Spleen (tissue), 11 donors: ENCODE measurements around the gene TAF3. TPM values are rescaled to one million over a fixed set of nuclear protein-coding genes. Genes with fewer than 3 reads are reported as not detected.
A peak's percentile ranks its signal among the peaks of the same experiment; 100 is the strongest.

Source experiments
- DNase-seq: peaks from one replicate; pipeline ENCODE4 v3.0.0-alpha.2; 2020
- H3K27ac ChIP-seq, 8 donors: fragments of 200-600 bp; sonication (generic) in 7 of 8; 1 replicate in 4 of 8; 2 replicates in 4 of 8; pipeline versions ENCODE4 v1.5.0 to v1.8.0; 2016 to 2021; ENCODE audit warnings: inconsistent platforms in 4 of 8, mild to moderate bottlenecking in 4 of 8, moderate library complexity in 1 of 8
- H3K27me3 ChIP-seq, 7 donors: fragments of 200-600 bp; sonication (generic) in 6 of 7; replicated peaks in 1 of 7; 1 replicate in 4 of 7; 2 replicates in 3 of 7; pipeline versions ENCODE4 v1.5.0 to v1.8.0; 2016 to 2021; ENCODE audit warnings: inconsistent platforms in 3 of 7, mild to moderate bottlenecking in 1 of 7
- H3K36me3 ChIP-seq, 6 donors: fragments of 200-600 bp; sonication (generic) in 5 of 6; 1 replicate in 4 of 6; 2 replicates in 2 of 6; pipeline versions ENCODE4 v1.5.0 to v1.8.0; 2016 to 2021; ENCODE audit warnings: inconsistent platforms in 2 of 6
- H3K4me1 ChIP-seq, 6 donors: fragments of 200-600 bp; sonication (generic) in 5 of 6; 1 replicate in 3 of 6; 2 replicates in 3 of 6; pipeline versions ENCODE4 v1.5.0 to v1.8.0; 2016 to 2021; ENCODE audit warnings: inconsistent platforms in 3 of 6
- H3K4me3 ChIP-seq, 8 donors: fragments of 200-600 bp; sonication (generic) in 7 of 8; 1 replicate in 4 of 8; 2 replicates in 4 of 8; pipeline versions ENCODE4 v1.5.0 to v1.8.0; 2016 to 2021; ENCODE audit warnings: inconsistent platforms in 4 of 8, mild to moderate bottlenecking in 4 of 8, moderate library complexity in 2 of 8
- H3K9me3 ChIP-seq, 8 donors: fragments of 200-600 bp; sonication (generic) in 7 of 8; 1 replicate in 4 of 8; 2 replicates in 4 of 8; pipeline versions ENCODE4 v1.5.0 to v1.8.0; 2016 to 2021; ENCODE audit warnings: inconsistent platforms in 4 of 8
- POLR2A ChIP-seq, 3 donors: fragments of 450-650 bp; IDR thresholded peaks; one replicate each; pipeline ENCODE4 v1.5.1; 2017; ENCODE audit warnings: antibody characterized with exemption in 3 of 3, mild to moderate bottlenecking in 1 of 3
- POLR2AphosphoS5 ChIP-seq, 3 donors: sonication (generic); formaldehyde crosslinking; IDR thresholded peaks; one replicate each; pipeline ENCODE4 v1.5.1; 2017; ENCODE audit warnings: antibody characterized with exemption in 3 of 3
- WGBS, 5 donors: extraction: QIAGEN DNeasy Blood & Tissue Kit in 3 of 5; methylation state at CpG; one replicate each; pipeline versions ENCODE4 v1.1.5 to v1.1.7; 2013 to 2018; 5-methylcytosine and 5-hydroxymethylcytosine counted together
- intact Hi-C: fragments of 100-400 bp; cut with DNase I; formaldehyde crosslinking; loops from one replicate; pipeline ENCODE4 v1.15.0; 2023; ENCODE audit warnings: low total_unique reads
- polyA plus RNA-seq, 3 donors: library from polyadenylated mRNA; stranded (reverse); fragments of 200-250 nt; gene quantifications; one replicate each; pipeline ENCODE4 v1.2.1, GENCODE V29; 2013
- total RNA-seq, 7 donors: library from RNA; depleted of rRNA in 3 of 7; stranded (reverse); fragments of >200 nt in 3 of 7; fragmentation: NEBNext Ultra II Directional in 4 of 7; extraction: Animal tissue kit (Norgen Biotek cat#: 25700) in 4 of 7; gene quantifications; one replicate each; pipeline versions ENCODE4 v1.1.0 to v1.2.1, GENCODE V29; 2016 to 2021
- TF ChIP-seq, protein P1 (sequence below), 11 experiments: fragments of 200-600 bp in 7 of 11; fragments of 450-650 bp in 4 of 11; sonication (generic) in 4 of 11; IDR thresholded peaks in 8 of 11; conservative IDR thresholded peaks in 3 of 11; 1 replicate in 7 of 11; 2 replicates in 4 of 11; pipeline versions ENCODE4 v1.4.0 to v1.8.0; 2016 to 2021; ENCODE audit warnings: antibody characterized with exemption in 11 of 11, inconsistent platforms in 4 of 11, mild to moderate bottlenecking in 1 of 11
- donor health status: healthy with polysubstance abuse.
- donor health status: DM: no; HTN: no; CAD: no; lungs with moderate emphysema.
- donor health status: DM: no; HTN: no; CAD: no.
- donor health status: Bipolar disorder and iron deficiency.
- donor health status: healthy.
- donor health status: DM: no; HTN: no; CAD: no.
- donor health status: DM: yes; HTN: yes; CAD: no.

Gene TAF3
- total and polyA plus RNA-seq, 10 donors = 2.7 to 13.0 (median 9.8) TPM

DNA sequence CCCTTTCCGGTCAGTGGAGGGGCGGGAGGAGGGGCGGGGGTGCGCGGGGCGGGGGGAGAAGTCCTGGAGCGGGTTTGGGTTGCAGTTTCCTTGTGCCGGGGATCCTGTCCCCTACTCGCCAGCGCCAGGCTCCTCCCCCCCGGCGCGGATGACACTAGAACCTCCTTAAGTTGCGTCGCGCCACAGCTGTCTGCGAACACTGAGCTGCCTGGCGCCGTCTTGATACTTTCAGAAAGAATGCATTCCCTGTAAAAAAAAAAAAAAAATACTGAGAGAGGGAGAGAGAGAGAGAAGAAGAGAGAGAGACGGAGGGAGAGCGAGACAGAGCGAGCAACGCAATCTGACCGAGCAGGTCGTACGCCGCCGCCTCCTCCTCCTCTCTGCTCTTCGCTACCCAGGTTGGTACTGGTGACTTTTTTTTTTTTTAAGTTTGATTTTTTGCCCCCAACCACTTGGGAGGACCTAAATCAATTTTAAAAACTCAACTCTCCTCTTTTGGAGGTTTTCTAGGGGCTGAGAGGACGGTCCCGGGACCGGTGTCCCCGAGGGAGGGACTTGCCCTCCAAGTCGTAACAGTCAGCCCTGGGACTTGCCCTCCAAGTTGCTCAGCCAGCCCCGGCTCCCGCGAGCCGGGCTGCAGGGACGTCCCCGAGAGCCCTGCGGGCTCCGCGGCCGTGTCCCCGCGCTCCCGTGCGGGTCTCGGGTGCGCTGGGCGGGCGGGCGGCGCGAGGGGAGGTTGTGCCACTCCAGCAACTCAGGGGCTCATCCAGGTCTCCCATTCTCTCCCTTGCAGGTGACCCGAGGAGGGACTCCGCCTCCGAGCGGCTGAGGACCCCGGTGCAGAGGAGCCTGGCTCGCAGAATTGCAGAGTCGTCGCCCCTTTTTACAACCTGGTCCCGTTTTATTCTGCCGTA lies 236.4 kb downstream of the TAF3 start, which contains the start of gene GATA3:
Gene GATA3 (plus strand): TSS at position 195 of the 914 bp plus-strand sequence. CDS start 968 bp downstream, outside the sequence.
- peak; percentile 92 for DNase-seq
- TF ChIP-seq, protein P1, sequence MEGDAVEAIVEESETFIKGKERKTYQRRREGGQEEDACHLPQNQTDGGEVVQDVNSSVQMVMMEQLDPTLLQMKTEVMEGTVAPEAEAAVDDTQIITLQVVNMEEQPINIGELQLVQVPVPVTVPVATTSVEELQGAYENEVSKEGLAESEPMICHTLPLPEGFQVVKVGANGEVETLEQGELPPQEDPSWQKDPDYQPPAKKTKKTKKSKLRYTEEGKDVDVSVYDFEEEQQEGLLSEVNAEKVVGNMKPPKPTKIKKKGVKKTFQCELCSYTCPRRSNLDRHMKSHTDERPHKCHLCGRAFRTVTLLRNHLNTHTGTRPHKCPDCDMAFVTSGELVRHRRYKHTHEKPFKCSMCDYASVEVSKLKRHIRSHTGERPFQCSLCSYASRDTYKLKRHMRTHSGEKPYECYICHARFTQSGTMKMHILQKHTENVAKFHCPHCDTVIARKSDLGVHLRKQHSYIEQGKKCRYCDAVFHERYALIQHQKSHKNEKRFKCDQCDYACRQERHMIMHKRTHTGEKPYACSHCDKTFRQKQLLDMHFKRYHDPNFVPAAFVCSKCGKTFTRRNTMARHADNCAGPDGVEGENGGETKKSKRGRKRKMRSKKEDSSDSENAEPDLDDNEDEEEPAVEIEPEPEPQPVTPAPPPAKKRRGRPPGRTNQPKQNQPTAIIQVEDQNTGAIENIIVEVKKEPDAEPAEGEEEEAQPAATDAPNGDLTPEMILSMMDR (IDR thresholded peaks at IDR 0.05 in 8 of 11, conservative IDR thresholded peaks at IDR 0.05 in 3 of 11) = no peak
- peak; percentile 64 to 75 (median 73) for TF ChIP-seq POLR2AphosphoS5 (IDR thresholded peaks at IDR 0.05)
- no peak for TF ChIP-seq POLR2A (IDR thresholded peaks at IDR 0.05)
- H3K27me3 ChIP-seq = peaks cover 10 to 99% (median 67%) of the 10 kb centered on the region in 7 donors

DNA sequence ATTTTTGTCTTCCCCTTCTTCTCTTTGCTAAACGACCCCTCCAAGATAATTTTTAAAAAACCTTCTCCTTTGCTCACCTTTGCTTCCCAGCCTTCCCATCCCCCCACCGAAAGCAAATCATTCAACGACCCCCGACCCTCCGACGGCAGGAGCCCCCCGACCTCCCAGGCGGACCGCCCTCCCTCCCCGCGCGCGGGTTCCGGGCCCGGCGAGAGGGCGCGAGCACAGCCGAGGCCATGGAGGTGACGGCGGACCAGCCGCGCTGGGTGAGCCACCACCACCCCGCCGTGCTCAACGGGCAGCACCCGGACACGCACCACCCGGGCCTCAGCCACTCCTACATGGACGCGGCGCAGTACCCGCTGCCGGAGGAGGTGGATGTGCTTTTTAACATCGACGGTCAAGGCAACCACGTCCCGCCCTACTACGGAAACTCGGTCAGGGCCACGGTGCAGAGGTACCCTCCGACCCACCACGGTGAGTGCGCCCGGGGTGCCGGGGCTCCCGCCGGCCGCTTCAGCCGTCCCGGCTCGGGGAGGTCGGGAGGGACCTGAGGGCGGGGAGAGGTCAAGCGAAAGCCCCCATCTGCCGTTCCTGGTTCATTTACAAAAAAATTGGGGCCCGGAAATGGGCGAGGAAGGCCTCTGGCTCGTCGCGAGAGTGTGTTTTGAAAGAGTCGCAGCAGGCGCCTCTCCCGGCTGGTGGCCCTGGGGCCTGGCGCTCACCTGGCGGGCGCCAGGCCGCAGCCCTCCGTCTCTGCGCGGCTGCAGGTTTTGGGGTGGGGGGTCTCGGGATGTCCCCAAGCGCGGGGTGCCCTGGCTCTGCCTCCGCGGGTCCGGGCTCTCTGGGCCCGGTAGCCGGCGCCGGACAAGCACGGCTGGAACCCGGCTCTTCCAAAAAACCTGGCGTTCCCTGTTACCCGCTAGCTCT lies 237.4 kb downstream of the TAF3 start:
- Histone ChIP-seq H3K9me3 (no peaks in the 10 kb centered on the region), H3K36me3 (peaks cover 0 to 10% (median 0%) of the 10 kb centered on the region in 6 donors), H3K27me3 (peaks cover 4 to 99% (median 58%) of the 10 kb centered on the region in 7 donors), H3K27ac (peak overlapping the region; percentile 70 to 89 (median 86)), H3K4me1 (peaks cover 42 to 100% (median 87%) of the 10 kb centered on the region in 6 donors), H3K4me3 (peak overlapping the region; percentile 46 to 84 (median 60))
- DNase-seq = peak; percentile 87
- peak; percentile 32 to 71 (median 67) for TF ChIP-seq POLR2AphosphoS5 (IDR thresholded peaks at IDR 0.05)
- TF ChIP-seq, protein P1 (IDR thresholded peaks at IDR 0.05 in 8 of 11, conservative IDR thresholded peaks at IDR 0.05 in 3 of 11) = no peak
- no peak for TF ChIP-seq POLR2A (IDR thresholded peaks at IDR 0.05)
- 1 to 9% (median 7%) methylated on average over 56 to 85 of the region's 85 CpGs for WGBS, 5 donors
- intact Hi-C loops = no loop called here

More for the DNA sequence above, 236.4 kb downstream of the TAF3 start, which contains the start of gene GATA3:
- 1 to 3% (median 2%) methylated on average over 42 to 65 of the region's 65 CpGs for WGBS, 5 donors
- Histone ChIP-seq H3K36me3 (peaks cover 0 to 10% (median 0%) of the 10 kb centered on the region in 6 donors), H3K9me3 (no peaks in the 10 kb centered on the region), H3K4me3 (peak within 1 kb of the TSS; percentile 46 to 84 (median 60)), H3K4me1 (peaks cover 50 to 100% (median 88%) of the 10 kb centered on the region in 6 donors), H3K27ac (peak within 1 kb of the TSS; percentile 70 to 89 (median 86))
- intact Hi-C loops = no loop called here

DNA sequence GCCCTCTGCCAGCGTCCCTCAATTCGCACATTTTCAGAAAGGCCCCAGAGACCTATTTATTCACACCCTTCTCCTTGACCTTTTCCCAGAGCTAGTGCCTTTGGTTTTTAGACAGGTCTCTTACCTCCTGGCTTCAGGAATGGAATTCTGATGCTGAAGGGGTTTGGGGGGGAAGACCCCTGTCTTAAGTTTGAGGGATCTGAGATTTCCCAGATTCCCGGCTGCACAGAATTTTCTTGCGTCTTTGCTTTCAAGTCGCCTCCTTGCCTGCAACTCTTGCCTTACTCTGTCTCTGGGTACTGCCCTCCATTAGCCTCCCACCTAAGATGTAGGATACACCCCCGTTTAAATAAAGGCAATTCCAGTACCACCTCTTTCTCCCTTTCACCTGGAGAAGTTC lies 238.1 kb downstream of the TAF3 start:
- Histone ChIP-seq H3K4me3 (peak overlapping the region; percentile 46 to 84 (median 60)), H3K36me3 (peaks cover 0 to 10% (median 0%) of the 10 kb centered on the region in 6 donors), H3K27me3 (peaks cover 4 to 99% (median 51%) of the 10 kb centered on the region in 7 donors), H3K4me1 (peaks cover 35 to 100% (median 87%) of the 10 kb centered on the region in 6 donors), H3K9me3 (no peaks in the 10 kb centered on the region), H3K27ac (peak overlapping the region; percentile 70 to 89 (median 86))
- no peak for DNase-seq
- intact Hi-C loops = no loop called here
- TF ChIP-seq POLR2A (IDR thresholded peaks at IDR 0.05) (no peak), POLR2AphosphoS5 (IDR thresholded peaks at IDR 0.05) (no peak)
- TF ChIP-seq, protein P1 (IDR thresholded peaks at IDR 0.05 in 8 of 11, conservative IDR thresholded peaks at IDR 0.05 in 3 of 11) = no peak
- WGBS, 5 donors = 33 to 40% (median 37%) methylated on average over 6 of the region's 6 CpGs
